Caki2 (cell line): ENCODE data around the gene RHD. TPM values are rescaled to one million over a fixed set of nuclear protein-coding genes. Genes with fewer than 3 reads are reported as not detected.
"Not testable (repeated sequence)": the region's sequence is repeated elsewhere in the genome, so short reads cannot be mapped to it uniquely, and the experiment has no call there.

Experiments used
- DNase-seq: peaks from one replicate; pipeline ENCODE4 v3.0.0-alpha.2; 2015; ENCODE audit warnings: low read depth
- in situ Hi-C: cut with HindIII; loops from 2 replicates; pipeline ENCODE4 v1.10.0; 2016; ENCODE audit warnings: low sequenced_read_pairs, low pct_unique_long_range_greater_than_20kb, mixed read lengths
- total RNA-seq: library from RNA; depleted of rRNA; stranded (reverse); fragments of >200 nt; shearing (Covaris generic); gene quantifications from 2 replicates; pipeline ENCODE4 v1.2.3, GENCODE V29; 2014; ENCODE audit warnings: low replicate concordance; rRNA removed

Gene RHD
- not detected in 2 replicates for total RNA-seq

- in situ Hi-C loops, result not testable (repeated sequence)
These were observed at the start of gene RHD for GRCh38 chr1:25272238-25272637. Gene RHD, plus strand, starts transcription at chr1:25272509. Its CDS starts 39 bp downstream, at chr1:25272548.

DNA sequence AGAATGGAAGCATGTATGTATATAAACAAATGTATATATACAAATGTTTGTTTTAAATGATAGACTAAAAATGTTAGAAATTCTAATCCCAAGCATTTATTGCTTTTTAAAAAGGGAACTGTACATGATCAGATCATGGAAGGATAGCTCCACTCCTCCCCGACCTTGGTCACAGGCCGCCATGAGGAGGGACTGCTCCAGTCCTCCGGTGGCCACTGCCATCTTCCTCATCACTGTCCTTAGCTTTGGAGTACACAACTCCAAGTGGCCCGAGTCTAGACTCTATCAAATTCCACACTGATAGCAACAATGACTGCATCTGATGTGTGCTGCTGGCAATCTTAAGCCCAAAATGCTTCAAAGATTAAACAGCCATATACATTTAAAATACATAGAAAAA, 49.7 kb upstream of the RHD start:
- in situ Hi-C loops, result no loop called here

More at GRCh38 chr1:25272238-25272637, at the start of gene RHD:
- not testable (repeated sequence) for DNase-seq

GRCh38 chr1:25223471-25223870, 48.8 kb upstream of the RHD start:
- DNase-seq, result no peak
- in situ Hi-C loops, result no loop called here

More for the DNA sequence above, 49.7 kb upstream of the RHD start:
- DNase-seq, result no peak

GRCh38 chr1:25232027-25232865, 40.1 kb upstream of the RHD start, which contains the start of gene SYF2:
Gene SYF2, minus strand, starts transcription at chr1:25232502. Its CDS starts 35 bp downstream, at chr1:25232467.
- in situ Hi-C loops, result no loop called here
- peak; percentile 89 for DNase-seq

- in situ Hi-C loops, result no loop called here
These were observed 39.2 kb upstream of the RHD start for GRCh38 chr1:25232866-25233784.

DNA sequence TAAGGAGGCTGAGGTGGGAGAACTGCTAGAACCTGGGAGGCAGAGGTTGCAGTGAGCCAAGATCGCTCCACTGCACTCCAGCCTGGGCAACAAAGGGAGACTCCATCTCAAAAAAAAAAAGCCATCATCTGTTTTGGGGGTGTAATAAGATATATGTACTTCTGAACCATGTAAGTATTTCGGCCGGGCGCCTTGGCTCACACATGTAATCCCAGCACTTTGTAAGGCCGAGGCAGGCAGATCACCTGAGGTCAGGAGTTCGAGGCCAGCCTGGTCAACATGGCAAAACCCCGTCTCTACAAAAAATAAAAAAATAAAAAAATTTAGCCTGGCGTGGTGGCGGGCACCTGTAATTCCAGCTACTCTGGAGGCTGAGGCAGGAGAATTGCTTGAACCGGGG, 36.9 kb upstream of the RHD start:
- in situ Hi-C loops, result not testable (repeated sequence)

More at GRCh38 chr1:25232866-25233784, 39.2 kb upstream of the RHD start:
- peak; percentile 89 for DNase-seq

DNA sequence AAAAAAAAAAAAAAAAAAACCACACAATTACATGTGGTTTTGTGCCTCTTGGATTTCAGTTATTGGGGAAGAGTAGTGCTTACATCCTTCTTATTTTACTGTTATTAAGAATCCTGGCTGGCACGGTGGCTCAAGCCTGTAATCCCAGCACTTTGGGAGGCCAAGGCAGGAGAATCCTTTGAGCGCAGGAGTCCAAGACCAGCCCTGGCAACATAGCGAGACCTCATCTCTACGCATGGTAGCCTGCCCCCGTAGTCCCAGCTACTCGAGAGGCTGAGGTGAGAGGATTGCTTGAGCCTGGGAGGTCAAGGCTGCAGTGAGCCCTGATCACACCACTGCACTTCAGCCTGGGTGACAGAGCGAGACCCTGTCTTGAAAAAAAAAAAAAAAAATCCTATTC, 36.0 kb upstream of the RHD start:
- DNase-seq, in situ Hi-C loops: not testable (repeated sequence)

More for the DNA sequence above, 36.9 kb upstream of the RHD start:
- DNase-seq, result not testable (repeated sequence)

DNA sequence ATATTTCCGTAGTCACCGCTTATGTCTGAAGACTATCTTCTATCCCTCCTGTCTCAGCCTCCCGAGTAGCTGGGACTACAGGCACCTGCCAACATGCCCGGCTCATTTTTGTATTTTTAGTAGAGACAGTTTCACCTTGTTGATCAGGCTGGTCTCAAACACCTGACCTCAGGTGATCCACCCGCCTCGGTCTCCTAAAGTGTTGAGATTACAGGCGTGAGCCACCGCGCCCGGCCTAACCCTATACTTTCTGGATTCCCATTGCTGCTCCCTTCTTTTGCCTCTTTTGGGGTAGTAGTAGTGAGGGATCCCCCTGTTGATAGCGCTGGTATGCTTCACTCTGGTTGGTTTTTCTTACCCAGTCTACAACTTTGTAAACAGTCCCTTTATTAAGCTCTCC, 34.3 kb upstream of the RHD start:
- in situ Hi-C loops, result no loop called here
- DNase-seq, result no peak

GRCh38 chr1:25239681-25240541, 32.4 kb upstream of the RHD start:
- peak; percentile 99 for DNase-seq
- in situ Hi-C loops, result no loop called here

DNA sequence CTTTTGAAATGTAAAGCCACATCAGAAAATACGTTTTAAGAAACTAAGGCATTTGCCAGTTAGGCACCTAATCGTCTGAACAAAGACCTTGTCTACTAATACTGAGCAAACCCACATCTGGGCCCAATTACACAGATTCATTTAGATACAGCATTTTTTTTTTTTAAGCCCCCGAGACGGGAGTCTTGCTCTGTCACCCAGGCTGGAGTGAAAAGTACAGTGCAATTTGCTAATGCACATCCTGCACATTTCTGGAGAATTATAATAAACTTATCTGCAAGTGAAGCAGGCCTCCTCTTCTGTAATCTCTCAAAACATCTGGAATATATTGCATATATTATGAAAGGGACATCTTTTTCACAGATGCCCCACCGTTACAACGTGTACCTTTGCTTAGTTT, 28.4 kb upstream of the RHD start:
- in situ Hi-C loops, result no loop called here
- no peak for DNase-seq

GRCh38 chr1:25245393-25245792, 26.9 kb upstream of the RHD start:
- in situ Hi-C loops, result no loop called here
- DNase-seq, result no peak

DNA sequence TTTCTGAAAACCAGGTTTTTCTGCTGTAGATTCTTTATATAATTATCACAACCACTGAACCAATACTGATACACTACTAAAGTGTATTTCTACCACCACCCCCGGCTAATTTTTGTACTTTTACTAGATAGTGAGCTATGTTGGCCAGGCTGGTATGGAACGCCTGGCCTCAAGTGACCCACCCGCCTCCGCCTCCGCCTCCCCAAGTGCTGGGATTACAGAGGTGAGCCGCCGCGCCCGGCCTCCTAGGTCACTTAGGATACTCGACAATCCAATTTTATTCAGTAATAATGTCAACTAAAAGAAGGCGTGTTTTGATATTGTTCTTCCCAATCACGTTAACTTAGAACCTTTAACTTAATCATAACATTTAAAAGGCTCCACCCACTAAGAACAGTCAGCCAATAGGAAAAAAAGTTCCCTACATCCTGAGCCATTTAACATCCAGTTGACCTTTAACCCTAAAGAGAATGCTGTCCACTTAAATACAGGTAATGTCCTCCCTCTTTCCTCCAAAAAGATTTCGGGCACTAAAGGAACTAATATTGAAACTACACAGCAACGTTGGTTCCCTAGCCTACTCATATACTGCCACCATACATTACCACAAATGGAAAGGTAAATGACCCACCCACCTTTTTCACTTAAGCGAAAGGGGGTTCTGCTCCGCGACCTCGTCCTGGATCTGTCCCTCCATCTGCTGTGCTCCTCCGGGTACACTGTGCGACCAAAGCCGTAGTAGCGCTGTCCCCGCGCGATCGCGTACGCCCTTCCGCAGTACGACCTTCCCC, 26.3 kb upstream of the RHD start:
- no peak for DNase-seq
- in situ Hi-C loops, result no loop called here

- in situ Hi-C loops, result no loop called here
- DNase-seq, result no peak
These were observed 25.7 kb upstream of the RHD start for GRCh38 chr1:25246600-25247023.

GRCh38 chr1:25247024-25247828, 25.1 kb upstream of the RHD start, which contains the start of gene RSRP1:
Gene RSRP1, minus strand, starts transcription at chr1:25247454. Its CDS starts 491 bp downstream, at chr1:25246963.
- in situ Hi-C loops, result no loop called here
- DNase-seq, result peak; percentile 97

DNA sequence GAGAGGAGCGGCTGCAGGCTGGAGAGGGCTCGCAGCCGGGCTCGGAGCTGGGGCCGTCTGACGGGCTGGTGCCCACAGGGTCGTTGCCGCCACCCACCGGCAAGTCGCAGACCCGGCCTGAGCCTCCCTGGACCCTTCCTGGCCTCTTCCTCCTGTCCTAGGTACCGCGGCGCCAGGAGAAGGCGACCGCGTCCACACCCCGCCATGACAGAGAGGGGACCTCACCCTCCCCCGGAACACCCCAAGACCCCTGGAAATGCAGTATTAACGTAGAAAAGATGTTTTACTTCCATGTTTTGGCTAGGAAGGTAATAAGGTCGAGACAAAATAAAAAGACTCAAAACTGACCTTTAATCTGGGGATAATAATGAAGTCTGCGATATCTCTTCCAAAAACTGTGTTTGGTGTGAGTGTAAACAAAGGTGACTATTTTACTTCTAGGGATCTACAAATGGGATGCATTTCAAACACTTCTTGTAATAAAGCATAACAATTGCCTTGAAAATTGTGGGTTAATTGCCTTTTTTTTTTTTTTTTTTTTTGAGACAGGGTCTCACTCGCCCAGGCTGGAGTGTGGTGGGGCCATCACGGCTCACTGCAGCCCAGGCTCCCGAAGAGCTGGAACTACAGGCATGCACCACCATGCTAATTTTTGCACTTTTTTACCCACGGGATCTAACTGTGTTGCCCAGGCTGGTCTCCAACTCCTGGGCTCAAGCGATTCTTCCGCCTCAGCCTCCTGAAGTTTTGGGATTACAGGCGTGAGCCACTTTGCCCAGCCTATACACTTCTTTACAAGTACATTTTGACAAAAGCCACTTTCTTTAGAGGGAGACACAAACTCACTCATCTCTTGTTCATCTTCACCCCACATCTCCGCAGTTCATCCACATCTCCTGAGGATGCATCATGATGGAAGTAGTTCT, 24.2 kb upstream of the RHD start:
- in situ Hi-C loops, result no loop called here

More for the DNA sequence above, 24.2 kb upstream of the RHD start:
- DNase-seq, result no peak
